SK-N-SH treated with all-trans-retinoic acid at 6 μM for 48 hours (cell line): ENCODE measurements around the gene AJUBA.

Experiments
- CREB5 ChIP-seq: fragments of 250-450 bp; sonication (Bioruptor Pico); IDR thresholded peaks from 2 replicates; pipeline ENCODE4 v1.5.1; 2020; ENCODE audit warnings: low read depth, mild to moderate bottlenecking, moderate library complexity
- ISL1 ChIP-seq: fragments of 250-450 bp; sonication (Bioruptor Pico); IDR thresholded peaks from 2 replicates; pipeline ENCODE4 v2.1.2; 2022; ENCODE audit warnings: mild to moderate bottlenecking, moderate library complexity
- PATZ1 ChIP-seq: fragments of 250-450 bp; sonication (Bioruptor Pico); IDR thresholded peaks from 2 replicates; pipeline ENCODE4 v1.8.0; 2020; ENCODE audit warnings: mild to moderate bottlenecking, moderate library complexity, borderline replicate concordance
- PPARA ChIP-seq: fragments of 250-450 bp; sonication (Bioruptor Pico); IDR thresholded peaks from 2 replicates; pipeline ENCODE4 v1.5.0; 2020; ENCODE audit warnings: mild to moderate bottlenecking, borderline replicate concordance
- SNAI2 ChIP-seq: fragments of 250-450 bp; sonication (Bioruptor Pico); IDR thresholded peaks from 2 replicates; pipeline ENCODE4 v1.5.0; 2020; ENCODE audit warnings: mild to moderate bottlenecking, moderate library complexity
- ZFP30 ChIP-seq: fragments of 450-650 bp; formaldehyde crosslinking; IDR thresholded peaks from 2 replicates; pipeline ENCODE4 v1.5.0; 2022; ENCODE audit warnings: mild to moderate bottlenecking, moderate library complexity

- TF ChIP-seq ZFP30 (CRISPR knock-in tag) (no peak), ISL1 (CRISPR knock-in tag) (no peak), CREB5 (CRISPR knock-in tag) (no peak), PPARA (CRISPR knock-in tag) (no peak), SNAI2 (CRISPR knock-in tag) (no peak), PATZ1 (no peak)
Observed at GRCh38 chr14:22945642-22946041, 36.7 kb downstream of the AJUBA start.
